ENCODE results near the gene TBR1.

The TBR1 gene

GRCh38 chr2:161427664-161428587 lies 11.8 kb downstream of the TBR1 start:
- TF ChIP-seq POLR2A (IDR thresholded peaks at IDR 0.05; ENCODE audit: low read length) (no peak), GATA1 (IDR thresholded peaks at IDR 0.05; ENCODE audit: low read depth, low read length) (no peak)
- no peak for DNase-seq

GRCh38 chr2:161430386-161430785 lies 14.3 kb downstream of the TBR1 start:
- TF ChIP-seq GATA1 (IDR thresholded peaks at IDR 0.05; ENCODE audit: low read depth, low read length): no peak
- no peak for TF ChIP-seq POLR2A (IDR thresholded peaks at IDR 0.05; ENCODE audit: low read length)
- no peak for DNase-seq

GRCh38 chr2:161432107-161432506 lies 16.0 kb downstream of the TBR1 start:
- TF ChIP-seq POLR2A (IDR thresholded peaks at IDR 0.05; ENCODE audit: low read length) (no peak), GATA1 (IDR thresholded peaks at IDR 0.05; ENCODE audit: low read depth, low read length) (no peak)
- no peak for DNase-seq

GRCh38 chr2:161434118-161434517 lies 18.0 kb downstream of the TBR1 start:
- no peak for TF ChIP-seq POLR2A (IDR thresholded peaks at IDR 0.05; ENCODE audit: low read length)
- no peak for TF ChIP-seq GATA1 (IDR thresholded peaks at IDR 0.05; ENCODE audit: low read depth, low read length)
- no peak for DNase-seq

- TF ChIP-seq POLR2A (IDR thresholded peaks at IDR 0.05; ENCODE audit: low read length): no peak
- TF ChIP-seq GATA1 (IDR thresholded peaks at IDR 0.05; ENCODE audit: low read depth, low read length): no peak
- DNase-seq: no peak
Observed at GRCh38 chr2:161436411-161436810, 20.3 kb downstream of the TBR1 start.

- TF ChIP-seq GATA1 (IDR thresholded peaks at IDR 0.05; ENCODE audit: low read depth, low read length) (no peak), POLR2A (IDR thresholded peaks at IDR 0.05; ENCODE audit: low read length) (no peak)
- no peak for DNase-seq
Observed at GRCh38 chr2:161438598-161438997, 22.5 kb downstream of the TBR1 start.

GRCh38 chr2:161445097-161445496 lies 29.0 kb downstream of the TBR1 start:
- no peak for DNase-seq
- TF ChIP-seq POLR2A (IDR thresholded peaks at IDR 0.05; ENCODE audit: low read length) (no peak), GATA1 (IDR thresholded peaks at IDR 0.05; ENCODE audit: low read depth, low read length) (no peak)

- no peak for DNase-seq
- TF ChIP-seq POLR2A (IDR thresholded peaks at IDR 0.05; ENCODE audit: low read length) (no peak), GATA1 (IDR thresholded peaks at IDR 0.05; ENCODE audit: low read depth, low read length) (no peak)
Observed at GRCh38 chr2:161448431-161448830, 32.3 kb downstream of the TBR1 start.

- no peak for TF ChIP-seq GATA1 (IDR thresholded peaks at IDR 0.05; ENCODE audit: low read depth, low read length)
- no peak for TF ChIP-seq POLR2A (IDR thresholded peaks at IDR 0.05; ENCODE audit: low read length)
Observed at GRCh38 chr2:161471631-161472030, 55.5 kb downstream of the TBR1 start.

GRCh38 chr2:161474920-161475319 lies 58.8 kb downstream of the TBR1 start:
- no peak for DNase-seq
- no peak for TF ChIP-seq POLR2A (IDR thresholded peaks at IDR 0.05; ENCODE audit: low read length)

More at GRCh38 chr2:161471631-161472030, 55.5 kb downstream of the TBR1 start:
- no peak for DNase-seq
